ENCODE measurements around the gene AP2A2. TPM values are rescaled to one million over a fixed set of nuclear protein-coding genes. Genes with fewer than 3 reads are reported as not detected.

Gene AP2A2
- polyA plus RNA-seq, 1 experiment: 76.5 TPM

DNA sequence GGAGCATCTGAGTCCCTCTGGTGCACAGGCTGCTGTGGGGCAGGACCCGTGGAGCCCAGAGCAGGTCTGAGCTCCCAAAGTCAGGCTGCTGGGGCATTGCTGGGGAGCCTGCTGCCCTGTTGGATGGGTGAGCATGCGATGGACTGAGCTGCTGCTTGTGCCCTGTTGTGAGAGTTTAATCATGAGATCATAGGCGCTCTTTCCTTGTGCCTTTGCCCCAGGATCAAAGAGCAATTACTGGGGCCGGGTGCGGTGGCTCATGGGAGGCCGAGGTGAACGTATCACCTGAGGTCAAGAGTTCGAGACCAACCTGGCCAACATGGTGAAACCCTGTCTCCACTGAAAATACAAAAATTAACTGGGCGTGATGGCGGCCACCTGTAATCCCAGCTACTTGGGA lies 73.3 kb downstream of the AP2A2 start:
- CTCF ChIA-PET: no interaction called here
- Histone ChIP-seq H3K4me3 (ENCODE audit: low read depth, low read length) (no peak overlapping the region), H3K27me3 (ENCODE audit: control insufficient read depth, insufficient read depth, low read length) (no peaks in the 10 kb centered on the region), H3K36me3 (ENCODE audit: control insufficient read depth, insufficient read depth, low read length) (peaks cover 44% of the 10 kb centered on the region)
- DNase-seq (ENCODE audit: low read depth): no peak
- no peak for TF ChIP-seq CTCF (IDR thresholded peaks at IDR 0.05; ENCODE audit: insufficient read depth, low read depth, low read length)
- POLR2A ChIA-PET: no interaction called here

DNA sequence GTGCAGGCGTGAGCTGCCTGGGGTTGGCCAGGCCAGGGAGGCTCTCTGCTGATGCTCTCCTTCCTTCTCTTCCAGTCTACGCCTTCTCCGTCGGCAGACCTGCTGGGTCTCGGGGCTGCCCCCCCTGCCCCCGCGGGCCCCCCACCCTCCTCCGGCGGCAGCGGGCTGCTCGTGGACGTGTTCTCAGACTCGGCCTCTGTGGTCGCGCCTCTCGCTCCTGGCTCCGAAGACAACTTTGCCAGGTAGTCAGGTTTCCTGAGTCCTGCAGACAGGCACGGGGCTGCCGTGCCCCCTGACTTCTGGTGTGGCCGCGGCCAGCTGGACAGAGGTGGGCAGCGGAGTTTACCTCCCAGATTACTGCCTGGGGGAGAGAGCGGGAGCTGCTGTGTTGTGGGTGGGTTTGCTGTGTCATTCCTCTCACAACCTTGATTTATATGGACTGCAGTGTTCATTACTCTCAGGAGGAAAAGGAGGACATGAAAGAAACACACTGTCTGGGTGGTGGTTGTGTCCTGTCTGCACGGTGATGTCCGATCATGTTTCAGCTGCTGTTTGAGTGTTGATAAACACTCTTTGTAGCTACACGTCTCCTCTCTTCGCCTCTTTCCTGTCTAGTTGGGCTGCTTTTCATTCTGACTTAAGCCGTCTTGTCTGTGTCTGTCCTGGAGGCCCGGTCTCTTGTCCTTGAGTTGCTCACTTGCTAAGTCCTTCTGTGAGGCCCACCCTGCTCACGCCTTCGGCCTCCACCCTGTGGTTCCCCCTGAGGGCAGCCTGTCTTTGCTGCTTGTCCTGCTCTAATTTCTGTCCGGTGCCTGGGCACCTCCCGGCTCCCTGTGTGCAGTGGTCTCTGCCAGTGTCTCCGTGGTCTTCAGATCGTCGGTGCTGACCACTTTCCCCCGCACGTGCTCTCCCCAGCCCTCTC lies 74.9 kb downstream of the AP2A2 start:
- TF ChIP-seq CTCF (IDR thresholded peaks at IDR 0.05; ENCODE audit: insufficient read depth, low read depth, low read length): no peak
- no peaks in the 10 kb centered on the region for H3K27me3 ChIP-seq (ENCODE audit: control insufficient read depth, insufficient read depth, low read length)
- no peak overlapping the region for H3K4me3 ChIP-seq (ENCODE audit: low read depth, low read length)
- H3K36me3 ChIP-seq (ENCODE audit: control insufficient read depth, insufficient read depth, low read length): peaks cover 45% of the 10 kb centered on the region
- POLR2A ChIA-PET: no interaction called here
- CTCF ChIA-PET: no interaction called here
- DNase-seq (ENCODE audit: low read depth): no peak

GRCh38 chr11:1001617-1002405 lies 76.1 kb downstream of the AP2A2 start:
- ChIA-PET CTCF (no interaction called here), POLR2A (no interaction called here)
- H3K4me3 ChIP-seq (ENCODE audit: low read depth, low read length): no peak overlapping the region
- H3K36me3 ChIP-seq (ENCODE audit: control insufficient read depth, insufficient read depth, low read length): peaks cover 44% of the 10 kb centered on the region
- DNase-seq (ENCODE audit: low read depth): no peak
- no peaks in the 10 kb centered on the region for H3K27me3 ChIP-seq (ENCODE audit: control insufficient read depth, insufficient read depth, low read length)
- TF ChIP-seq CTCF (IDR thresholded peaks at IDR 0.05; ENCODE audit: insufficient read depth, low read depth, low read length): no peak

- ChIA-PET CTCF (no interaction called here), POLR2A (no interaction called here)
- H3K27me3 ChIP-seq (ENCODE audit: control insufficient read depth, insufficient read depth, low read length): no peaks in the 10 kb centered on the region
- peaks cover 42% of the 10 kb centered on the region for H3K36me3 ChIP-seq (ENCODE audit: control insufficient read depth, insufficient read depth, low read length)
- H3K4me3 ChIP-seq (ENCODE audit: low read depth, low read length): no peak overlapping the region
- TF ChIP-seq CTCF (IDR thresholded peaks at IDR 0.05; ENCODE audit: insufficient read depth, low read depth, low read length): no peak
- no peak for DNase-seq (ENCODE audit: low read depth)
Observed at GRCh38 chr11:1002406-1002984, 76.8 kb downstream of the AP2A2 start.

- ChIA-PET CTCF (interaction anchor here (1.6 kb wide), 1 partner anchor 155 kb away, joined by 3 read pairs; no protein-coding TSS in a partner anchor), POLR2A (no interaction called here)
- H3K27me3 ChIP-seq (ENCODE audit: control insufficient read depth, insufficient read depth, low read length): no peaks in the 10 kb centered on the region
- no peak for DNase-seq (ENCODE audit: low read depth)
- H3K36me3 ChIP-seq (ENCODE audit: control insufficient read depth, insufficient read depth, low read length): peaks cover 45% of the 10 kb centered on the region
- no peak overlapping the region for H3K4me3 ChIP-seq (ENCODE audit: low read depth, low read length)
- TF ChIP-seq CTCF (IDR thresholded peaks at IDR 0.05; ENCODE audit: insufficient read depth, low read depth, low read length): no peak
Observed at GRCh38 chr11:1003159-1003558, 77.5 kb downstream of the AP2A2 start.

Data from BJ (cell line).